ENCODE results near the gene DTWD2.

DTWD2 gene

GRCh38 chr5:119021149-119021732 is 32.9 kb upstream of the DTWD2 start:
- H3K4me1 ChIP-seq (ENCODE audit: low read length), result peaks cover 53% of the 10 kb centered on the region
- H3K79me2 ChIP-seq (ENCODE audit: low read length), result no peaks in the 10 kb centered on the region
- H4K20me1 ChIP-seq (ENCODE audit: insufficient read depth, low read length), result no peaks in the 10 kb centered on the region
- H3K27ac ChIP-seq (ENCODE audit: low read length), result 0 out of 2 replicates have a peak overlapping the region, but pooled peaks have one; percentile 15
- no peaks in the 10 kb centered on the region for H3K27me3 ChIP-seq (ENCODE audit: low read depth, low read length)
- H3K4me3 ChIP-seq (ENCODE audit: low read length), result no peak overlapping the region
- no peak overlapping the region for H3K9ac ChIP-seq (ENCODE audit: low read length)
- no peak overlapping the region for H3K4me2 ChIP-seq (ENCODE audit: low read length)
- no peaks in the 10 kb centered on the region for H3K36me3 ChIP-seq (replicated peaks; ENCODE audit: low read depth, low read length)
- TF ChIP-seq CTCF (IDR thresholded peaks at IDR 0.05; ENCODE audit: low read depth, low read length), result no peak
- no peak for TF ChIP-seq EZH2phosphoT487 (IDR thresholded peaks at IDR 0.05; ENCODE audit: low read depth)
- H3K9me3 ChIP-seq (ENCODE audit: insufficient read depth, low read length), result no peaks in the 10 kb centered on the region
- H2AFZ ChIP-seq (ENCODE audit: low read depth, low read length), result peak overlapping the region; percentile 50; the same call in 1 of the 2 replicates

- no peak overlapping the region for H3K4me3 ChIP-seq (ENCODE audit: low read length)
- no peak overlapping the region for H3K27ac ChIP-seq (ENCODE audit: low read length)
- no peaks in the 10 kb centered on the region for H4K20me1 ChIP-seq (ENCODE audit: insufficient read depth, low read length)
- H3K79me2 ChIP-seq (ENCODE audit: low read length), result no peaks in the 10 kb centered on the region
- H3K9ac ChIP-seq (ENCODE audit: low read length), result no peak overlapping the region
- H3K36me3 ChIP-seq (replicated peaks; ENCODE audit: low read depth, low read length), result no peaks in the 10 kb centered on the region
- H3K27me3 ChIP-seq (ENCODE audit: low read depth, low read length), result no peaks in the 10 kb centered on the region
- no peaks in the 10 kb centered on the region for H3K9me3 ChIP-seq (ENCODE audit: insufficient read depth, low read length)
- H2AFZ ChIP-seq (ENCODE audit: low read depth, low read length), result no peak overlapping the region
- no peak for TF ChIP-seq EZH2phosphoT487 (IDR thresholded peaks at IDR 0.05; ENCODE audit: low read depth)
- no peak for TF ChIP-seq CTCF (IDR thresholded peaks at IDR 0.05; ENCODE audit: low read depth, low read length)
- peaks cover 56% of the 10 kb centered on the region for H3K4me1 ChIP-seq (ENCODE audit: low read length)
- H3K4me2 ChIP-seq (ENCODE audit: low read length), result peak overlapping the region; percentile 58
Measured at GRCh38 chr5:119019949-119020348, 31.6 kb upstream of the DTWD2 start.

GRCh38 chr5:119019501-119019900 is 31.2 kb upstream of the DTWD2 start:
- Histone ChIP-seq H2AFZ (ENCODE audit: low read depth, low read length) (no peak overlapping the region), H3K27ac (ENCODE audit: low read length) (no peak overlapping the region), H3K9ac (ENCODE audit: low read length) (no peak overlapping the region), H3K36me3 (replicated peaks; ENCODE audit: low read depth, low read length) (no peaks in the 10 kb centered on the region), H4K20me1 (ENCODE audit: insufficient read depth, low read length) (no peaks in the 10 kb centered on the region), H3K4me1 (ENCODE audit: low read length) (peaks cover 56% of the 10 kb centered on the region), H3K79me2 (ENCODE audit: low read length) (no peaks in the 10 kb centered on the region), H3K27me3 (ENCODE audit: low read depth, low read length) (no peaks in the 10 kb centered on the region), H3K4me2 (ENCODE audit: low read length) (peak overlapping the region; percentile 58), H3K4me3 (ENCODE audit: low read length) (no peak overlapping the region), H3K9me3 (ENCODE audit: insufficient read depth, low read length) (no peaks in the 10 kb centered on the region)
- no peak for TF ChIP-seq EZH2phosphoT487 (IDR thresholded peaks at IDR 0.05; ENCODE audit: low read depth)
- no peak for TF ChIP-seq CTCF (IDR thresholded peaks at IDR 0.05; ENCODE audit: low read depth, low read length)

GRCh38 chr5:119017994-119018393 is 29.6 kb upstream of the DTWD2 start:
- TF ChIP-seq EZH2phosphoT487 (IDR thresholded peaks at IDR 0.05; ENCODE audit: low read depth) (no peak), CTCF (IDR thresholded peaks at IDR 0.05; ENCODE audit: low read depth, low read length) (no peak)
- Histone ChIP-seq H3K36me3 (replicated peaks; ENCODE audit: low read depth, low read length) (no peaks in the 10 kb centered on the region), H3K79me2 (ENCODE audit: low read length) (no peaks in the 10 kb centered on the region), H3K9ac (ENCODE audit: low read length) (no peak overlapping the region), H3K27me3 (ENCODE audit: low read depth, low read length) (no peaks in the 10 kb centered on the region), H3K4me2 (ENCODE audit: low read length) (no peak overlapping the region), H3K9me3 (ENCODE audit: insufficient read depth, low read length) (no peaks in the 10 kb centered on the region), H3K4me3 (ENCODE audit: low read length) (no peak overlapping the region), H2AFZ (ENCODE audit: low read depth, low read length) (no peak overlapping the region), H3K27ac (ENCODE audit: low read length) (no peak overlapping the region), H3K4me1 (ENCODE audit: low read length) (peaks cover 47% of the 10 kb centered on the region), H4K20me1 (ENCODE audit: insufficient read depth, low read length) (no peaks in the 10 kb centered on the region)

Measured in OCI-LY3 (cell line).